Transverse colon (tissue), 4 donors: ENCODE data around the gene LRRC45.

Experiments
- EP300 ChIP-seq: sonication (generic); formaldehyde crosslinking; IDR thresholded peaks from one replicate; pipeline ENCODE4 v1.6.1; 2017; ENCODE audit warnings: antibody characterized with exemption, low read depth
- POLR2A ChIP-seq: fragments of 450-650 bp; IDR thresholded peaks from one replicate; pipeline ENCODE4 v1.6.1; 2016; ENCODE audit warnings: antibody characterized with exemption, mild to moderate bottlenecking, moderate library complexity
- POLR2AphosphoS5 ChIP-seq, 3 donors: sonication (generic); formaldehyde crosslinking; IDR thresholded peaks; one replicate each; pipeline ENCODE4 v1.6.1; 2016; ENCODE audit warnings: antibody characterized with exemption in 3 of 3
- TF ChIP-seq, protein P1 (sequence below), 5 experiments: fragments of 200-600 bp in 3 of 5; fragments of 450-650 bp in 2 of 5; sonication (generic) in 3 of 5; IDR thresholded peaks; 1 replicate in 2 of 5; 2 replicates in 3 of 5; pipeline ENCODE4 v1.5.1; 2016 to 2017; ENCODE audit warnings: antibody characterized with exemption in 5 of 5, inconsistent platforms in 3 of 5, mild to moderate bottlenecking in 2 of 5, moderate library complexity in 1 of 5

DNA sequence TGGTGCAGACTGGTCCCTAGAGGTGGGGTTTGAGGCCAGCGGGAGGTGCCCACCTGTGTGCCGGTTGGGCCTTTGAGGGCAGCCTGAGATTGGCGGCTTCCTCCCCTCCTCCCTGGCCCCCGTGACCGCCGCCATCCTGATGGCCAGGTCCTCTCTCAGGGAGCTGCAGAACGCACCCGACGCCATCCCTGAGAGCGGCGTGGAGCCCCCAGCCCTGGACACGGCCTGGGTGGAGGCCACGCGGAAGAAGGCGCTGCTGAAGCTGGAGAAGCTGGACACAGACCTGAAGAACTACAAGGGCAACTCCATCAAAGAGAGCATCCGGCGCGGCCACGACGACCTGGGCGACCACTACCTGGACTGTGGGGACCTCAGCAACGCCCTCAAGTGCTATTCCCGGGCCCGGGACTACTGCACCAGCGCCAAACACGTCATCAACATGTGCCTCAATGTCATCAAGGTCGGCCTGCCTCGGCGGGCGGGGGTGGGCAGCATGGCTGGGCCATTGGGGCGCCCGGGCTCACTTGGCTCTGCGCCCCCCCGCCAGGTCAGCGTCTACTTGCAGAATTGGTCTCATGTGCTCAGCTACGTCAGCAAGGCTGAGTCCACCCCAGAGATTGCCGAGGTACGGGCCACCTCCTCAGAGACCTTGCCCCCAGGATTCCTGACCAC, 31.4 kb downstream of the LRRC45 start:
- TF ChIP-seq, protein P1, sequence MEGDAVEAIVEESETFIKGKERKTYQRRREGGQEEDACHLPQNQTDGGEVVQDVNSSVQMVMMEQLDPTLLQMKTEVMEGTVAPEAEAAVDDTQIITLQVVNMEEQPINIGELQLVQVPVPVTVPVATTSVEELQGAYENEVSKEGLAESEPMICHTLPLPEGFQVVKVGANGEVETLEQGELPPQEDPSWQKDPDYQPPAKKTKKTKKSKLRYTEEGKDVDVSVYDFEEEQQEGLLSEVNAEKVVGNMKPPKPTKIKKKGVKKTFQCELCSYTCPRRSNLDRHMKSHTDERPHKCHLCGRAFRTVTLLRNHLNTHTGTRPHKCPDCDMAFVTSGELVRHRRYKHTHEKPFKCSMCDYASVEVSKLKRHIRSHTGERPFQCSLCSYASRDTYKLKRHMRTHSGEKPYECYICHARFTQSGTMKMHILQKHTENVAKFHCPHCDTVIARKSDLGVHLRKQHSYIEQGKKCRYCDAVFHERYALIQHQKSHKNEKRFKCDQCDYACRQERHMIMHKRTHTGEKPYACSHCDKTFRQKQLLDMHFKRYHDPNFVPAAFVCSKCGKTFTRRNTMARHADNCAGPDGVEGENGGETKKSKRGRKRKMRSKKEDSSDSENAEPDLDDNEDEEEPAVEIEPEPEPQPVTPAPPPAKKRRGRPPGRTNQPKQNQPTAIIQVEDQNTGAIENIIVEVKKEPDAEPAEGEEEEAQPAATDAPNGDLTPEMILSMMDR (IDR thresholded peaks at IDR 0.05) = no peak
- no peak for TF ChIP-seq POLR2AphosphoS5 (IDR thresholded peaks at IDR 0.05)
- no peak for TF ChIP-seq EP300
- no peak for TF ChIP-seq POLR2A
